ENCODE results near the gene PTPRE.

The PTPRE gene

GRCh38 chr10:127882801-127883459, 24.0 kb upstream of the PTPRE start:
- Histone ChIP-seq H3K4me1 (ENCODE audit: control insufficient read depth, insufficient read depth, low read length) (no peaks in the 10 kb centered on the region), H3K4me3 (ENCODE audit: low read depth, low read length) (no peak overlapping the region), H3K9me3 (ENCODE audit: control insufficient read depth, insufficient read depth, low read depth, low read length) (no peaks in the 10 kb centered on the region), H3K27ac (ENCODE audit: extremely low read depth, low read depth, low read length) (no peak overlapping the region), H3K36me3 (ENCODE audit: control insufficient read depth in 2 of 2, insufficient read depth in 1 of 2, low read length in 2 of 2) (no peaks in the 10 kb centered on the region)
- POLR2A ChIA-PET: no interaction called here
- CTCF ChIA-PET: interaction anchor here (0.6 to 1.2 kb wide), 3 partner anchors 12 to 186 kb away, joined by 3 to 5 read pairs (median 3); partner anchors contain the start of gene PTPRE
- TF ChIP-seq OVOL3 (tag by site-specific recombination; IDR thresholded peaks at IDR 0.05): no peak
- peak; percentile 62 for TF ChIP-seq ZSCAN4 (tag by site-specific recombination; IDR thresholded peaks at IDR 0.05)
- no peak for TF ChIP-seq YY2 (tag by site-specific recombination; IDR thresholded peaks at IDR 0.05)

GRCh38 chr10:127883516-127883915, 23.4 kb upstream of the PTPRE start:
- Histone ChIP-seq H3K9me3 (ENCODE audit: control insufficient read depth, insufficient read depth, low read depth, low read length) (no peaks in the 10 kb centered on the region), H3K4me1 (ENCODE audit: control insufficient read depth, insufficient read depth, low read length) (no peaks in the 10 kb centered on the region), H3K4me3 (ENCODE audit: low read depth, low read length) (no peak overlapping the region), H3K36me3 (ENCODE audit: control insufficient read depth in 2 of 2, insufficient read depth in 1 of 2, low read length in 2 of 2) (no peaks in the 10 kb centered on the region), H3K27ac (ENCODE audit: extremely low read depth, low read depth, low read length) (no peak overlapping the region)
- POLR2A ChIA-PET: no interaction called here
- TF ChIP-seq ZNF16 (tag by site-specific recombination; IDR thresholded peaks at IDR 0.05; ENCODE audit: low read depth) (no peak), ZNF114 (tag by site-specific recombination; IDR thresholded peaks at IDR 0.05) (no peak), ZNF133 (tag by site-specific recombination; IDR thresholded peaks at IDR 0.05) (no peak), TCF7L2 (IDR thresholded peaks at IDR 0.05; ENCODE audit: borderline replicate concordance, low read depth, low read length) (no peak), PRDM6 (tag by site-specific recombination; IDR thresholded peaks at IDR 0.05) (no peak), ZBTB1 (tag by site-specific recombination; IDR thresholded peaks at IDR 0.05) (no peak)
- CTCF ChIA-PET: interaction anchor here (0.6 to 1.2 kb wide), 2 partner anchors 11 to 24 kb away, joined by 3 to 5 read pairs; partner anchors contain the start of gene PTPRE

- POLR2A ChIA-PET: no interaction called here
- CTCF ChIA-PET: interaction anchor here (0.5 kb wide), 1 partner anchor 151 kb away, joined by 5 read pairs; no protein-coding TSS in a partner anchor
- no peak overlapping the region for H3K4me3 ChIP-seq (ENCODE audit: low read depth, low read length)
- H3K36me3 ChIP-seq (ENCODE audit: control insufficient read depth in 2 of 2, insufficient read depth in 1 of 2, low read length in 2 of 2): no peaks in the 10 kb centered on the region
- no peaks in the 10 kb centered on the region for H3K9me3 ChIP-seq (ENCODE audit: control insufficient read depth, insufficient read depth, low read depth, low read length)
- H3K4me1 ChIP-seq (ENCODE audit: control insufficient read depth, insufficient read depth, low read length): no peaks in the 10 kb centered on the region
- no peak overlapping the region for H3K27ac ChIP-seq (ENCODE audit: extremely low read depth, low read depth, low read length)
- TF ChIP-seq ZNF266 (tag by site-specific recombination; IDR thresholded peaks at IDR 0.05; ENCODE audit: low read depth) (no peak), SP2 (tag by site-specific recombination; IDR thresholded peaks at IDR 0.05) (no peak), ZNF354C (tag by site-specific recombination; IDR thresholded peaks at IDR 0.05; ENCODE audit: borderline replicate concordance, low read depth) (no peak), ZNF549 (tag by site-specific recombination; IDR thresholded peaks at IDR 0.05) (no peak), ZNF148 (tag by site-specific recombination; IDR thresholded peaks at IDR 0.05; ENCODE audit: borderline replicate concordance) (no peak), ZBTB7A (tag by site-specific recombination; IDR thresholded peaks at IDR 0.05; ENCODE audit: low read depth) (no peak), YY2 (tag by site-specific recombination; IDR thresholded peaks at IDR 0.05) (no peak), ZNF394 (tag by site-specific recombination; IDR thresholded peaks at IDR 0.05; ENCODE audit: borderline replicate concordance) (no peak), YY1 (tag by site-specific recombination; IDR thresholded peaks at IDR 0.05) (no peak), ZNF521 (tag by site-specific recombination; IDR thresholded peaks at IDR 0.05) (no peak), ZNF664 (tag by site-specific recombination; IDR thresholded peaks at IDR 0.05) (no peak), ZNF518A (tag by site-specific recombination; conservative IDR thresholded peaks at IDR 0.05; ENCODE audit: low read depth) (no peak)
Observed at GRCh38 chr10:127884501-127884900, 22.4 kb upstream of the PTPRE start.
